GM18870 (cell line): Measurements from ENCODE around the gene KRTAP27-1.

Source experiments
- ATAC-seq: cut with Tn5 transposase; IDR thresholded peaks from one replicate; pipeline ENCODE4 v1.9.1; 2021; ENCODE audit warnings: moderate library complexity; ENCODE audit not compliant: unreplicated experiment

Gene KRTAP27-1

DNA sequence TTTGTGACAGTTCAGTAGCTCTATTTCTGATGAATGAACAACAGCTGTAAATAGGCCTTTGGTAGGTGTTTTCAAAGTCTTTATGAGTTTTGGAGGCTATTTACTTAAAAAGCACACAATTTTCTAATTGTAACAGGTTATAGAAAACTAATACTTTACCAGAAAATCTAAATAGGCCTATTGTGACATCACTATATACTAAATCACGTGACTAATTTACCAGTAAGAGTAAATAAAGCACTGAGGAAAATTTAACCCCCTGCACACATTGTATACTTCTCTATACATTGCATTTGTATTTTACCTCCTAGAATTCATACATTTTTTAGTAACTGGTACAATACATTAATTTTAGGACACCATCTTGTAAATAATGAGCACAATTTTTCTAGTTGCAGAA lies 32.4 kb downstream of the KRTAP27-1 start:
- ATAC-seq: no peak

DNA sequence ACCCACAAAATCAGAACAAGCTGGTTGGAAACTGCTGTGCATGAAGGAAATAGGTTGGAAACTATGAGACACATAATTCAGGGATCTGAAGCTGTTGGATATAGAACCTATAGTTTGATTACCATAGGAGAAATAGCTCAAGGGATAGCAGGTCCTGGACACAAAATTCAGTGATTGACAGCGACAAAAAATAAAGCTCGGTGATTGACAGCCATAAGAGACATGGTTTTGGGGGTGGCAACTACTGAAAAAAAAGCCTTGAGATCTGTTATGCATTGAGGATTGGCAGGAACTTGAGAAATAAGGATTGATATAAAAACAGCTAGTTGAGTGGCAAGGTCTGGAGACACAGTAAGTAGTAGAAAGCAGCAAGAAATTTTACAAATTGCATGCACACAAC lies 48.3 kb downstream of the KRTAP27-1 start, which contains the start of gene KRTAP25-1:
Gene KRTAP25-1 (minus strand): TSS at position 300 of the 400 bp plus-strand sequence. CDS start 24 bp downstream, at position 276.
- no peak for ATAC-seq
